ENCODE results near the gene TPD52L1.
A peak's percentile ranks its signal among the peaks of the same experiment; 100 is the strongest.
"Not testable (repeated sequence)": the region's sequence is repeated elsewhere in the genome, so short reads cannot be mapped to it uniquely, and the experiment has no call there.

The TPD52L1 gene

GRCh38 chr6:125142618-125143017 lies 11.0 kb upstream of the TPD52L1 start:
- DNase-seq (ENCODE audit: low spot score), result no peak

GRCh38 chr6:125144822-125145221 lies 8.8 kb upstream of the TPD52L1 start:
- no peak for DNase-seq (ENCODE audit: low spot score)

- DNase-seq (ENCODE audit: low spot score), result no peak
Measured at GRCh38 chr6:125149256-125150144, 4.1 kb upstream of the TPD52L1 start.

GRCh38 chr6:125151700-125152099 lies 1.9 kb upstream of the TPD52L1 start:
- peak; percentile 13 for DNase-seq (ENCODE audit: low spot score)

GRCh38 chr6:125154118-125154760 lies 666 bp downstream of the TPD52L1 start:
- no peak for DNase-seq (ENCODE audit: low spot score)

- DNase-seq (ENCODE audit: low spot score), result peak; percentile 47
Measured at GRCh38 chr6:125154761-125155135, 1.2 kb downstream of the TPD52L1 start.

GRCh38 chr6:125155344-125155743 lies 1.8 kb downstream of the TPD52L1 start:
- DNase-seq (ENCODE audit: low spot score), result no peak

GRCh38 chr6:125156496-125156895 lies 2.9 kb downstream of the TPD52L1 start:
- DNase-seq (ENCODE audit: low spot score), result no peak

GRCh38 chr6:125157280-125157679 lies 3.7 kb downstream of the TPD52L1 start:
- no peak for DNase-seq (ENCODE audit: low spot score)

- no peak for DNase-seq (ENCODE audit: low spot score)
Measured at GRCh38 chr6:125157725-125158124, 4.2 kb downstream of the TPD52L1 start.

- DNase-seq (ENCODE audit: low spot score), result not testable (repeated sequence)
Measured at GRCh38 chr6:125163339-125163738, 9.8 kb downstream of the TPD52L1 start.

- DNase-seq (ENCODE audit: low spot score), result no peak
Measured at GRCh38 chr6:125163811-125164210, 10.2 kb downstream of the TPD52L1 start.

GRCh38 chr6:125164696-125165095 lies 11.1 kb downstream of the TPD52L1 start:
- DNase-seq (ENCODE audit: low spot score), result no peak

GRCh38 chr6:125165256-125165655 lies 11.7 kb downstream of the TPD52L1 start:
- no peak for DNase-seq (ENCODE audit: low spot score)

GRCh38 chr6:125165776-125166175 lies 12.2 kb downstream of the TPD52L1 start:
- no peak for DNase-seq (ENCODE audit: low spot score)

GRCh38 chr6:125166711-125167110 lies 13.1 kb downstream of the TPD52L1 start:
- DNase-seq (ENCODE audit: low spot score), result no peak

GRCh38 chr6:125167579-125167978 lies 14.0 kb downstream of the TPD52L1 start:
- DNase-seq (ENCODE audit: low spot score), result no peak

GRCh38 chr6:125169058-125169457 lies 15.5 kb downstream of the TPD52L1 start:
- no peak for DNase-seq (ENCODE audit: low spot score)

- no peak for DNase-seq (ENCODE audit: low spot score)
Measured at GRCh38 chr6:125169522-125169921, 15.9 kb downstream of the TPD52L1 start.

GRCh38 chr6:125170376-125170775 lies 16.8 kb downstream of the TPD52L1 start:
- no peak for DNase-seq (ENCODE audit: low spot score)

GRCh38 chr6:125173341-125174095 lies 19.9 kb downstream of the TPD52L1 start:
- DNase-seq (ENCODE audit: low spot score), result no peak

GRCh38 chr6:125174626-125175025 lies 21.1 kb downstream of the TPD52L1 start:
- DNase-seq (ENCODE audit: low spot score), result no peak
